SJSA1 (cell line): ENCODE data around the gene CCNQ. TPM values are rescaled to one million over a fixed set of nuclear protein-coding genes. Genes with fewer than 3 reads are reported as not detected.

Experiments used
- DNase-seq, 2 experiments: peaks; one replicate each; pipeline ENCODE4 v3.0.0-alpha.2; 2015 to 2020; ENCODE audit warnings: low spot score in 2 of 2, low read depth in 1 of 2
- H3K27ac ChIP-seq: fragments of 250-450 bp; sonication (Bioruptor Pico); 2 replicates; pipeline ENCODE4 v1.5.1; 2020; ENCODE audit warnings: mild to moderate bottlenecking, moderate library complexity
- H3K27me3 ChIP-seq: fragments of 250-450 bp; sonication (Bioruptor Pico); replicated peaks from 2 replicates; pipeline ENCODE4 v1.5.1; 2020; ENCODE audit warnings: mild to moderate bottlenecking, moderate library complexity
- H3K36me3 ChIP-seq: fragments of 250-450 bp; sonication (Bioruptor Pico); 2 replicates; pipeline ENCODE4 v1.5.1; 2020; ENCODE audit warnings: mild to moderate bottlenecking
- H3K4me1 ChIP-seq: fragments of 250-450 bp; sonication (Bioruptor Pico); replicated peaks from 2 replicates; pipeline ENCODE4 v1.6.1; 2021; ENCODE audit warnings: mild to moderate bottlenecking
- H3K4me3 ChIP-seq: fragments of 250-450 bp; sonication (Bioruptor Pico); 2 replicates; pipeline ENCODE4 v1.5.1; 2020; ENCODE audit warnings: mild to moderate bottlenecking
- H3K9me3 ChIP-seq: fragments of 250-450 bp; sonication (Bioruptor Pico); replicated peaks from 2 replicates; pipeline ENCODE4 v1.5.1; 2020; ENCODE audit warnings: mild to moderate bottlenecking
- total RNA-seq: library from RNA; depleted of rRNA; stranded (reverse); fragments of >200 nt; shearing (Covaris generic); gene quantifications from 2 replicates; pipeline ENCODE4 v1.2.3, GENCODE V29; 2014

CCNQ gene
- total RNA-seq, 1 experiment from 2014 or later: 39.9 TPM

DNA sequence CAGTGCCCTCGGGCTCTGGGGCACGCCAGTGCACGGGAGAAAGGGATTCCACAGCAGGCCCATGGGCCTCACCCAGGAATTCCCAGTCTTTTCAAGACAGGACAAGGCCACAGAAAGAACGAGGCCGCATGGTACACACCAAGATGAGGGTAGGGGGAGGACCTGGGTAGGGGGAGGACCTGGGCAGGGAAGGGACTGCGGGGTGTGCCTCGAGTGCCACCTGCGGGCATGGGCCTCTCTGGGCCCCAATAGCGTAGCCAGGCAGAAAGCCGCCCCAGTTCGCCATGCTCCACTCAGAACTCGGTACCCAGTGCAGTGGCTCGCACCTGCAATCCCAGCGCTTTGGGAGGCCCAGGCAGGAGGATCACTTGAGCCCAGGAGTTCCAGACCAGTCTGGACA lies 34.1 kb upstream of the CCNQ start:
- no peak for DNase-seq
- Histone ChIP-seq H3K9me3 (no peaks in the 10 kb centered on the region), H3K4me3 (no peak overlapping the region), H3K27me3 (no peaks in the 10 kb centered on the region), H3K36me3 (no peaks in the 10 kb centered on the region), H3K4me1 (no peaks in the 10 kb centered on the region), H3K27ac (no peak overlapping the region)

DNA sequence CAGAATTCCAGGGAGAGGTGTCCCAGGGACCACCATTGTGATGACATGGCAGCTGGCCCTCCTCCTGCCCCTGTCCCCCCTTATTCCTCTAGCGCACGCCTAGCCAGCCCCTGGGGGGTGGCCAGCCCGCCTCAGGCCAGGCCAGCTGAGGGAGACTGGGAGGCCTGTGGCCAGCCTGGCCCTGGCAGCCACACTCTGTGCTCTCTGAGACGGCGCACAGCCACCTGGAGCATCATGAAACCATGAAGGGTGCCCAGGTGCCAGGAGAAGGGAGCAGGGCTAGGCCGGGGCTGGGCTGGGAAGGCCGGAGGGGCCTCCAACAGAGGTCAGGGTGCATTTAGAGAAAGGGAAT lies 33.6 kb upstream of the CCNQ start:
- H3K9me3 ChIP-seq: no peaks in the 10 kb centered on the region
- no peak overlapping the region for H3K27ac ChIP-seq
- no peaks in the 10 kb centered on the region for H3K27me3 ChIP-seq
- H3K4me1 ChIP-seq: no peaks in the 10 kb centered on the region
- DNase-seq: no peak
- H3K4me3 ChIP-seq: no peak overlapping the region
- H3K36me3 ChIP-seq: no peaks in the 10 kb centered on the region

- H3K4me1 ChIP-seq: no peaks in the 10 kb centered on the region
- no peaks in the 10 kb centered on the region for H3K36me3 ChIP-seq
- H3K4me3 ChIP-seq: no peak overlapping the region
- no peaks in the 10 kb centered on the region for H3K9me3 ChIP-seq
- no peaks in the 10 kb centered on the region for H3K27me3 ChIP-seq
- no peak for DNase-seq
- H3K27ac ChIP-seq: no peak overlapping the region
These were observed 33.1 kb upstream of the CCNQ start for GRCh38 chrX:153631907-153632594.

DNA sequence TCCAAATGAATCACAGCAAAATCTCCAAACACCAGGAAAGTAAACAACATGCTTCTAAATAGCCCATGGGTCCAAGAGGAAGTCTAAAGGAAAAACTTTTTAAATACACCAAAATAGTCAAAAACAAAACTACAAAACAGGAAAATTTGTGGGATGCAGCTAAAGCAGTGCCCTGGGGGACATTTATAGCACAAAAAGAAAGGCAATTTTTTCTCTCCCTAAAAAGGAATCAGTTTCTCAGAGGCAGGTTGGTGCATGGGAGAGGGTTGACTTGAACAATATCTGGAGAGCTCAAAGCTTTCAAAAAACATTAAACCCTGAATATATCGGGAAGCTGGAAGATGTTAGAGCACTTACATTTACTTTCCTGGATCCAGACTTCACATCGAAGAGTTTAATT lies 32.4 kb upstream of the CCNQ start:
- Histone ChIP-seq H3K4me1 (no peaks in the 10 kb centered on the region), H3K9me3 (no peaks in the 10 kb centered on the region), H3K27ac (no peak overlapping the region), H3K36me3 (no peaks in the 10 kb centered on the region), H3K27me3 (no peaks in the 10 kb centered on the region), H3K4me3 (no peak overlapping the region)
- no peak for DNase-seq

- H3K27me3 ChIP-seq: no peaks in the 10 kb centered on the region
- no peaks in the 10 kb centered on the region for H3K4me1 ChIP-seq
- DNase-seq: no peak
- H3K36me3 ChIP-seq: no peaks in the 10 kb centered on the region
- no peak overlapping the region for H3K4me3 ChIP-seq
- H3K9me3 ChIP-seq: no peaks in the 10 kb centered on the region
- H3K27ac ChIP-seq: no peak overlapping the region
These were observed 29.7 kb upstream of the CCNQ start for GRCh38 chrX:153628665-153629064.

DNA sequence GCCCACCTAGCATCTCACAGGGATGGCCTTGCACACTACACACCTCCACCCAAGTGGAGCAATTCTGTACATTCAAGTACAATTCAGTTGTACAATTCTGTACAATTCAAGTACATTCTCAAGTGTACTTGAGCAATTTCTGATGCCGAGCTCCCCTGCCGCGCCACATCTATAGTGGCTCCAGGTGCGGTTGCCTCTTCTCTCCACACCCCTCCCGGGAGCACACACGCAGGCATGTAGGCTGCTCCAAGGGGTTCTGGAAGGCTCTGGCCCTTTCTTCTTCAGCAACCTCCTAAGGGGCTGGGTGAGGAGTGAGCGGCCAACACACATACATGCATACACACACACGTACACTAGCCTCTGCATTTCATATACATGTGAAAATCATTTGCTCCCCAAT lies 29.2 kb upstream of the CCNQ start:
- no peaks in the 10 kb centered on the region for H3K9me3 ChIP-seq
- no peaks in the 10 kb centered on the region for H3K4me1 ChIP-seq
- no peak for DNase-seq
- no peak overlapping the region for H3K27ac ChIP-seq
- no peaks in the 10 kb centered on the region for H3K36me3 ChIP-seq
- no peak overlapping the region for H3K4me3 ChIP-seq
- H3K27me3 ChIP-seq: no peaks in the 10 kb centered on the region

GRCh38 chrX:153627675-153628111 lies 28.8 kb upstream of the CCNQ start:
- Histone ChIP-seq H3K36me3 (no peaks in the 10 kb centered on the region), H3K4me3 (no peak overlapping the region), H3K27me3 (no peaks in the 10 kb centered on the region), H3K27ac (no peak overlapping the region), H3K9me3 (no peaks in the 10 kb centered on the region), H3K4me1 (no peaks in the 10 kb centered on the region)
- no peak for DNase-seq

GRCh38 chrX:153626863-153627674 lies 28.1 kb upstream of the CCNQ start:
- H3K4me3 ChIP-seq: no peak overlapping the region
- DNase-seq: no peak
- no peaks in the 10 kb centered on the region for H3K27me3 ChIP-seq
- H3K27ac ChIP-seq: no peak overlapping the region
- H3K36me3 ChIP-seq: no peaks in the 10 kb centered on the region
- no peaks in the 10 kb centered on the region for H3K4me1 ChIP-seq
- H3K9me3 ChIP-seq: no peaks in the 10 kb centered on the region

DNA sequence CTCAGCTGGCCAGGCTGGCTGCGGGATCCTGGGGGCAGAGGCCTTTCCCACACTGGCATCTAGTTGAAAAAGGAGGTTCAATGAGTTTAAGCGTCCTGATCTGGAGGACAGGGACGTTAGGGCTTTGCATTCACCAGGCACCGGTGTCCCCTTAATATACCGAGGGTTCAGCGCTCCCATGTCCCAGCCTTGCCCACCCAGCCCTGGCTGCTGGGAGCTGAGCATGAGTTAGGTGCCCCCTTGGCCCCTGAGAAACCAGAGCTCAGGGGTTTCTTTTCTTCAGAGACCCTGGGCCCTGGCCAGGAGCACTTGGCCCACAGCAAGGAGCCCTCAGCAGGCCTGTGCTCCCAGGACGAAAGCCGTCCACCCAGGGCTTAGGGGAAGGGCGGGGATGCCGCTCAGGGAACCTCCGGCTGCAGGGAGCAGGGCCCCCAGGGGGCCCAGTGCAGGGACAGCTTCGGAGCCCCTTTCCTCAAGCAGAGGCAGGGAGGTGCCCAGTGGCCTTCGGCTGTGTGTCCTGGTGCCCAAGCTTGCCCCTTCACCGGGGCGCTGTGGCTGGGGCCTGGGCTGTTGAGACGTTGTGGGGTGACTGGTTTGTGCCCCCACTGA lies 27.2 kb upstream of the CCNQ start:
- Histone ChIP-seq H3K27me3 (no peaks in the 10 kb centered on the region), H3K27ac (no peak overlapping the region), H3K36me3 (no peaks in the 10 kb centered on the region), H3K9me3 (no peaks in the 10 kb centered on the region), H3K4me3 (no peak overlapping the region), H3K4me1 (no peaks in the 10 kb centered on the region)
- DNase-seq: no peak

- DNase-seq: no peak
- Histone ChIP-seq H3K4me1 (no peaks in the 10 kb centered on the region), H3K27me3 (no peaks in the 10 kb centered on the region), H3K4me3 (no peak overlapping the region), H3K27ac (no peak overlapping the region), H3K36me3 (no peaks in the 10 kb centered on the region), H3K9me3 (no peaks in the 10 kb centered on the region)
These were observed 26.5 kb upstream of the CCNQ start for GRCh38 chrX:153625271-153626024.

DNA sequence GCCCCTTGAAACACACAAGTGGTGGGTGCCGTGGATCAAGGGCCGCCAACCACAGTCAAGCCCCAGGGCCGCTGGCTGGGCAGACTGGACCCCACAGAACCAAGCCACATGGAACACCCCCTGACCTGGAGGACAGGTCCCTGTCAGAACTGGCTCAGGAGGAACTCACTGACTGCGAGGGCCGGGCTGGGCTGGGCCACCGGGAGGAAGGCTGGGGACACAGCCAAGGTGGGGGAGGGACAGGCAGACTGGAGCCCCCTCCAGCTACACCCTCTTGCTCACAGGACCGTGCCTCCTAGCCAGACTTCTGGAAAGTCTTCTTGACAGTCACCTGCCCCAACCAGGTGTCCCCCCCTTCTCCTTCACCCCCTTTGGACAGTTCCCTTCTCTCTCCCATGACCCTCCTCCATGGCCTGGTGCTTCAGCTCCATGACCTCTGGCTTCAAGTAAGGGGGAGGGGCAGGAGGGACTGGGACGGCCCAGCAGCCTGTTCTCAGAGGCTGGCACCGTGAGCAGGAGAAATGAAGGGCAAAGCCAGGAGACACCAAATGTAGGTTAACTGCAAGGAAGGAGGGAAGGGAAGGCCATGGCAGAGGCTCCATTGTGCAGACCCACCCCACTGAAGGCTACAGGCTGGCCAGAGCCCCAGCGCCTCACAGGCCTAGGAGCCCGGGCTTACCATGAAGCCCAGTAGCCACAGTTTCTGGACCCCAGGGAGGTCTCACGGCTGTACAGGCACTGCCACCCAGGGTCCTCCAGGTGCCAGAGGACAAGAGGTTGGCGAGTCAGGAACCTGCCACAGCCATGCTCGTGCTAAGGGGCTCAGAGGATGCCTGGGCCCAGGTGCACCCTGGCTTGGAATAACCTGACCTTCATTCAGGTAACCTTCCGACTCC lies 25.5 kb upstream of the CCNQ start:
- H3K4me1 ChIP-seq: no peaks in the 10 kb centered on the region
- no peaks in the 10 kb centered on the region for H3K27me3 ChIP-seq
- DNase-seq: no peak
- no peak overlapping the region for H3K27ac ChIP-seq
- no peaks in the 10 kb centered on the region for H3K36me3 ChIP-seq
- no peaks in the 10 kb centered on the region for H3K9me3 ChIP-seq
- no peak overlapping the region for H3K4me3 ChIP-seq

DNA sequence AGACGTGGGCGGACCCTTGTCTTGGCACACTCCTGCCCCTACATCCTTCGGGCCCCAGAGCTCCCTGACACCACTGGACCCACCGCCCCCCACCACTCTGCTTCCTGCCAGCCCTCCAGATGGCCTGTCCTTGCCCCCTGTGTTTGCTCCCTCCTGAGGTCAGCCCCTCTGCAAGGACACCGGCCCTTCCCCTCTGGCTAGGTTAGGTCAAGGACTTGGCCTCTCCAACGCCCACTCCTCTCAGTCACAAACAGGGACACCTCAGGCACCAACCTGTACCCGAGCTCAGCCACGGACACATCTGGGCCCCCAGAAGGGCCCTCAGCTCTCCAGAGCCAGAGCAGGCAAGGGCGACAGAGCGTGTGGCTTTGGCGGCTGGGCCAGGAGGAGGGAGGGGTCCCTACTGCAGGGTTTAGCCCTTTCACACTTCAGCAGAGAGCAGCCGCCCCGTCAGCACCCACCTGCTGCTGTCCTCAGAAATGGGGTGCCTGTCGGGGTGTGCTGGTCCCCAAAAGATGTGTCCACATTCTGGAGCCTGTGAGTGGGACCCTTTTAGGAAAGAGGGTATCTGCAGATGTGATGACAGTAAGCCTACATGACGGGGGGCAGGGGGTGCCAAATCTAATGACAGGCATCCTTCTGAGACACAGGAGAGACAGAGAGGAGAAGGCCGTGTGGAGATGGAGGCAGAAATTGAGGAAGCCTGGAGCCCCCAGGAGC lies 24.5 kb upstream of the CCNQ start:
- no peak for DNase-seq
- H3K9me3 ChIP-seq: no peaks in the 10 kb centered on the region
- no peak overlapping the region for H3K27ac ChIP-seq
- H3K4me1 ChIP-seq: no peaks in the 10 kb centered on the region
- no peaks in the 10 kb centered on the region for H3K36me3 ChIP-seq
- H3K4me3 ChIP-seq: no peak overlapping the region
- no peaks in the 10 kb centered on the region for H3K27me3 ChIP-seq
